GM18867 (cell line): ENCODE results near the gene DPP6.

Experiments
- ATAC-seq: cut with Tn5 transposase; IDR thresholded peaks from one replicate; pipeline ENCODE4 v1.9.1; 2021; ENCODE audit warnings: mild to moderate bottlenecking, moderate library complexity; ENCODE audit not compliant: unreplicated experiment

DPP6 gene

DNA sequence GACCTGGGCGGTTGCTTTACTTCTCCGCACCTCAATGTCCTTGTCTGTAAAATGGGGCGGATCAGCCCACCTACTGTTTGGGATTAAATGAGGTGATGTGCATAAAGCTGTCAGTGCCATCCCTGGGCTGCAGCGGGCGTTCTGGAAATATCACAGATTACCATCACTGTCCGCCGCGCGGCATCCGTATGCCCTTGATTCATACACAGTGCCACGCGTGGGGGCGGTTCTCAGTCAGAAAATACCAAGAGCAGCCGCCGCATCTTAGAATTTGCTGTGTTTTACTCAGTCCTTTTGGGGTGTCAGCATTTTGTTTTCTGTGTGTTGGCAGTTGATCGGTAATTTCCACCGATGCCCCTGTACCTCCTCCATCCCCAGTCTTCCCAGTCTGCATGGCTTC lies 338.8 kb downstream of the DPP6 start:
- ATAC-seq = no peak

DNA sequence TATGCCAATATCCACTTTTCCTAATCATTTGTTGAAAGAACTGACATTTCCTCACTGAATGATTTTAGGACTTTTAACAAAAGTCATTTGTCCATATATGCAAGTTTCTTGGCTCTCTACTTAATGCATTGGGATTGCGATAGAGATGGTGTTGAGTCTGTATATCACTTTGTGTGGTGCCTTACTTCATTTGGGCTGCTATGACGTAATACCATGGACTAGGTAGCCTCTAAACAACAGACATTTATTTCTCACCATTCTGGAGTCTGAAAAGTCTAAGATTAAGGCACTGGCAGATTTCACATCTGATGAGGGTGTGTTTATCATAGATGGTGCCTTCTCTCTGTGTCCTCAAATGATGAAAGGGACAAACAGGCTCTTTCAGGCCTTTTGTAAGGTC lies 342.6 kb downstream of the DPP6 start:
- no peak for ATAC-seq

- no peak for ATAC-seq
These were observed 354.1 kb downstream of the DPP6 start for GRCh38 chr7:154406312-154406711.

DNA sequence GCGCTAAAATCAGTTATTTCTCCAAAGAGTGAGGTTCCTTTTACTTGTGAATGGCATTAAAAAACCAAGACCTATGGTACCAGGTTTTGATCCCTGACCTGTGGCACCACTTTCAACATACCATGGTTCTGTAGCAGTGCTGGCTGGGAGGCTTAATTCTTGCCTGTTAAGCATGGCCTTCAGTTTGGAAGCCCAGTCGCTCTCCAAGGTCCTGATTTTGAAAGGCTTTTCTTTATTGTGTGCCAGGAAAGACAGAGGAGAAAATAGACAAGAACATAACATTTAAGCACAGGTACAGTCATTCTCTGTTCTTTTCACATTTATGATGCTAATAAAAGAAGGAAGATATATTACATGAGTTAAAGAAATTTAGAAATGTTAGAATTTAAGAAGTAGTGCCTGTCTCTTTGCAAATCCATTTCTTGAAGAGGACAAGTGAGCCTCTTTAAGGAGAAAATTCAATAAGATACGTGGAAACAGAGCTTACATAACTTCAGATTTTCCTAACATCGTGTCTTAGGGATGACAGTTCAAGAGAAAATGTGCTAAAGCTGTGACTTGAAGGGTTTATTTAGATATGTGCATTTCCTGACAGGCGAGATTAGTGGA lies 357.6 kb downstream of the DPP6 start:
- ATAC-seq = no peak

GRCh38 chr7:154412105-154412504 lies 359.9 kb downstream of the DPP6 start:
- ATAC-seq = no peak

DNA sequence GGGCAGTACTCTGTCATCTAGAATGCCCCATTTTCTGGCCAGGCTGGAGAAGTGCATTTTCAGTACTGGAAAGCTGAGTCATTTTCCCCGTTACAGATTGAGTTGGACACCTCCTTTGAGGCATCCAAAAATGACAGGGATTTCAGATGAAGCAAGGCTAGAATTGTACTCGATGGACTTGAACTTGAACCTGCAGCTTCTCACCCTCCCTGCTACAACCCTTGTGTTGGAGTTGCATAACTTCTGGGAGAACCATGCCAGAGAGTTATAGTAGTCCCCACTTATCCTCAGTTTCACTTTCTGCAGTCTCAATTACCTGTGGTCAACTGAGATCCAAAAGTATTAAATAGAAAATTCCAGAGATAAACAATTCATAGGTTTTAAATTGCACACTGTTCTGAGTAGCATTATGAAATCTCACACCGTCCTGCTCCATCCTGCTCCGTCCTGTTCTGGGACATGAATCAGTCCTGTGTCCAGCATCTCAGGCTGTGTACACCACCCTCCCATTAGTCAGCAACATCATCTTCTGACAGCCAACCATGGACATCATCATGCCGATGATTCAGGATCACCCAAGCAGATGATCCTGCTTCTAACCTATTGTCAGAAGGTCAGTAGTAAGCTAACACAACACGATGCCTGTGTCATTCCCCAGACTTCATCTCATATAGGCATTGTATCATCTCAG lies 363.7 kb downstream of the DPP6 start:
- no peak for ATAC-seq

DNA sequence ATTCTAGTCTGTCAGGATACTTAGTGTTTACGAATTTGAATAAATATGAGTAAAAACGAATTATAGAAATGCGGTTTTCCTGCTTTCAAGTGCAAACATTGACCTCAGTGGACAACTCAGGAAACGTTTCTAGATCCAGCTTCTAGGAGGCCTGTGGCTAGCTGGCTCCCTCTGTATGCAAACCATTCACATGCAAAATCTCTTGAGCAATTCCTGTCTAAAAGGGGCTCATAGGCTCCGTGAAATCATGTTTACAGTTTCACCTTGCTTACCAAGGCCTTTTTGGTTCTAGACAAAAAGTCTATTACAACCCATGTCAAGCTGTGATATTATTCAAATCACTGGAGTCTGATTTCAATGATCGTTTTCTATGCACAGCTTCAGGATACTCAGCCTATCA lies 364.5 kb downstream of the DPP6 start:
- no peak for ATAC-seq

DNA sequence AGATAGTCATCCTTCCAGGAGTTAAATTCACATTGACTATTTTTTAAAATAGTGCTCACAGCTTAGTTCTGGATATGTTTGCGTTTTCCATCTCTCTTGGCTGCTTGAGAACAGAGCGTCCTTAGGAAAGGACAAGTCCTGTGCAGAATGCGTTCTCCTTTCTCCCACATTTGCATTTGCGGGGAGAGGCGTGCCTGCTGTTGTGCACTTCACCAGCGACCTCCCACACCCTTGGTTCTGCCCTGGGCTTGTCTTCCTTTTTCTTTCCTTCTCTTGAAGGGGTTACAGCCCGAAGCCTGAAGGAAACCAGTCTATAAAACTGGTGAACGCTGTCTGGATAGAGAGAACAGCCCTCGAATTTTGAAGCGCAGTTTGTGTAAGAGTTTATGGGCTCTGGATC lies 367.1 kb downstream of the DPP6 start:
- no peak for ATAC-seq

DNA sequence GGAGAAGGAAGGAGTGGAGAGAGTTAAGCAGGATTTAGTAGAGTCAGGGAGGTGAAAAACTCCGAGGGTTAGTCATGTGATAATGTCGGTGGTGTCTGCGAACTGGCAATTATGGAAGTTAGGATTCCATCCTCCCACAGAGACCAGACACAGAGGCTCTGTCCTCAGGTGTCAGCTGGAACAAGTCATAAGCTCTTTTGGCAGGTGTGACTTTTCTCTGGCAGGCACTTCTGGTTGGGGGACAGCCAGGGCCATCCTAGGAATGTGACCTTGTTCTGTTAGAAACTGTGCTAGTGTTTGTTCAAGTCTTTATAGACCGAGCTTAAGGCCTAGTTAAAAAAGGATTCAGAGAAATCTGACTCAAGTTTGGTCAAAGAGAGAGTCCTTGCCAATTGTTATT lies 371.0 kb downstream of the DPP6 start:
- no peak for ATAC-seq

DNA sequence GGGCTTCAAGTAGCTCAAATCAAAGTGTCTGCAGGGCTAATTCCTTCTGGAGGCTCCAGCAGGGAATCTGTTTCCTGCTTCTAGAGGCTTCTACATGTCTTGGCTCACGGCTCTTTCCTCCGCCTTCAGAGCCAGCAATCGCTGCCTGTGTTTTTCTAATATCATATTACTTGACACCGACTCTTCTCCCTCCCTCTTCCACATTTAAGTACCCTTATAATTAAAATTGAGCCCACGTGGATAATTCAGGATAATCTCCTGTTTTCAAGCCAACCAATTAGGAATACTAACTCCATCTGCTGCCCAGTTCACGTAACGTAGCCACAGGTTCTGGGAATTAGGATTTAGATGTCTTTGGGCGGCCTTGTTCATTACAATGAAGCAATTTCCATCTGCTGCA lies 372.2 kb downstream of the DPP6 start:
- no peak for ATAC-seq

DNA sequence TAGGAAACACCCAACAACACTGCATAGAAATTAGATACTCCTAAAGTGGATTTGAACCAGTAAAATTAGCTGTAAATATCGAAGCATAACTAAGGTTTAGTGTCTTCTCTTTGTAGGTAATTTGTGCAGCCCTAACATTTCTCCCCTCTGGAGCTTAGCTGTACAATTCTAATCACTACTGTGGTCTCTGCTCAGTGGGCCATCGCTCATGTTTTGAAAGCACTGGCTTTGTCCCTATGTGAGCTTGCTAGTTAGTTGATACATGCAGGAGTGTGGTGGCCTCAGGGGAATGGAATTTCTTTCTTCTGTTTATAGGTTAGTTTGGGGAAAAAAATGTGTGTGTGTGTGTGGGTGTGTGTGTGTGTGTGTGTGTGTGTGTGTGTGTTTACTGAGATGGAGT lies 373.1 kb downstream of the DPP6 start:
- ATAC-seq = no peak

- ATAC-seq = no peak
These were observed 374.6 kb downstream of the DPP6 start for GRCh38 chr7:154426778-154427177.

DNA sequence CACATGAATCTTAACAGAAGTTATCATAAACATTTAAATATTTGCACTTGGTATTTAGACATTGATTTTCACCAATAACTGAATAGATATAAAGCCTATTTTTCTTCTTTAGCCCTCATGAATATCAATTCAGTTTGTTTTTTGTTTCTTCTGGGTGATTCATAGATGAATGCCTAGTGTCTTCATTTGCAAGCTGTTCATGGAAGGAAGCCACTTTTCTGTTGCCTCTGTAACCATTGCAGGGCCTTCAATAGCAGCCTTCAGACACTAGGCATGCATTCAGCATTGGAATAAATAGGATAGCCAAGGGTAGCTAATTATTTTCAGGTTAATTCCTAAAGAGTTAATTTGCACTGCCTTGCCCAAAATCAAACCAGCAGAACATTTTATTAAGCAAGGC lies 375.3 kb downstream of the DPP6 start:
- ATAC-seq = no peak

DNA sequence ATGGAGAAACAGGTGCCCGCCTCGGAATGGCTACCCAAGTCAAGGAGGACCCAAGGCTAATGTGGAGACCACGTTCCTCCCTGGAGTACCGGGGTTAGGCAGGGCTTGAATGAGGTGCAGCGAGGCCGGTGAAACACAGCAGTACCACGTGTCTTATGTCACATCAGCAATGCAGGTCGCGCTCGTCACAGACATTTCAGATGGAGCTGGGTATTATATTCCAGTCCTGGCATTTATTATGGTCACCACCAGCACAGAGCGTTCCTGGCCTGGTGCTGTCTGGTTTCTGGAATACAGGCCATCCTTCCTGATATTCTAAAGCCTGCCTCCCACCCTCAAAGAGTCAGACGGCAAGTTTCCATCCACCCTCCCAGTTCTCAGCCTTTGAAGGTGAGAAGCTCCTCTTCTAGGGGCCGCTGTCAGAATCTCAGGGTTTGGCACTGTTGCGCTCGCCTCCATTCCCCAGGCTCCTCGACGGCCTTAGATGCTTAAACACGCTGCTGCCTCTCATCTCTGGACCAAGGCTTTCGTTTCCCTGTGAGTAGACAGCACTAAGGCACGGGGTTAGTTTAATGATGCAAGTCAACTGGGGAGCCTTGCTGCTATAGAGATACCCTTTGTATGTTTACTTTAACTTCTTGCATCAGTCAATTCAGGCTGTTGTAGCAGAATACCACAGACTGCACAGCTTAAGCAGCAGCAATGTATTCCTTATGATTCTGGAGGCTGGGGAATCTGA lies 377.6 kb downstream of the DPP6 start:
- no peak for ATAC-seq

GRCh38 chr7:154430640-154431039 lies 378.4 kb downstream of the DPP6 start:
- no peak for ATAC-seq

GRCh38 chr7:154431045-154431444 lies 378.8 kb downstream of the DPP6 start:
- ATAC-seq = no peak

GRCh38 chr7:154433632-154434598 lies 381.7 kb downstream of the DPP6 start:
- no peak for ATAC-seq

GRCh38 chr7:154436560-154436959 lies 384.4 kb downstream of the DPP6 start:
- no peak for ATAC-seq

GRCh38 chr7:154437234-154437633 lies 385.0 kb downstream of the DPP6 start:
- no peak for ATAC-seq

DNA sequence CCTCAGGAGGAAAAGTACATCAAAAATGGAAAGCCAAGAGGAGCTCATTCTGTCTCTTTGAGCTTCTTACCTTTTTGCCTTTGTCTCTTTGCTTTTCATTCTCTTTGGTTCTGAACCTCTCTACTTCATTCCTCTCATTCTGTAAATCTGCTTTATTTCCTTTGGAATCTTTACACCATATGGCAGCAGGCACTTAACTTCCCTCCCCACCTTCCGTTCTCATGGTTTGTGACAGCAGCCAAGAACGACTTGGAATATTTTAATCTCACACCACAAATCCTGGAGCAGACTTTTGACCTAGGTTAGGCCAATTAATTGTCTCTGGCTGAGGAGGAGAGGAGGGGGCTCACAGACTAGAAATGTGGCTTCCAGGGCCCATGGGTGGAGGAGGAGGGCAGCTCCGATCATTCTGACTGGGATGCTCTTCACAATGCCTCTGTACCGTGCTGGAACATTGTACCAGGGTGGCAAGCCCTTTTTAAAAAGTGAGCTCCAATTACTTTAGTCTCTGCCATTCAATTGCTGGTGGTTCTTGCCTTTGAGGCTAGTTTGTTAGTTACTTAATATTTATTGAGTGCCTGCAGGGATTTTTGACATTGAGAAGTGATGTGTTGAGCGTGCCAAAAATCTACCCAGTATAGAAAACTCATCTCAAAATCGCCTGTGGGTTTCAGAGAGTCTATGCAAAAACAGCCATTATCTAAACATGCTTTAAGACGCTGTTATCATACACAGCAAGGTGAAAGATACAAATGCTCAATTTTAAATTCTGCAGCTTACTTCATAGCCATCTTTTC lies 386.6 kb downstream of the DPP6 start:
- ATAC-seq = no peak
